ENCODE measurements around the gene MYD88. TPM values are rescaled to one million over a fixed set of nuclear protein-coding genes. Genes with fewer than 3 reads are reported as not detected.

The MYD88 gene
- total and polyA plus RNA-seq, 9 of the 15 experiments (the other 6 are each of a cell fraction or from before 2014, with no cell fraction given): 3.2 to 47.3 (median 27.6) TPM

DNA sequence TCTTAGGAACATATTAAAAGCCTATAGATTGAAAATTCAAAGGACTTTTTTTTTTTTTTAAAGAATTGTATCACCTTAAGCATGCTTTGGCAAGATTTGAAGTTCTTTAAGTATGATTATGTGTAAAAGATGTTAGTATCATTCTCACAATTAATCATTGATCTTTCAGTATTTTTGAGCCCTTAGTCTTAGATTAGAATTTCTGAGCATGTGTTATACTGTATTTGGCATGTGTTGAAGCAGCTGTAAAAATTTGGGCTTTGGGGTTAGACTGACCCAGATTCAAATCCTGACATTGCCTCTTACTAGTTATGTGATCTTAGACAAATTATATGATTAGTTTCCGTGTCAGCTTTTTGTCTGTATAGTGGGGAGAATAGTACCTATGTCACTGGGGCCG, 33.2 kb downstream of the MYD88 start:
- CTCF ChIA-PET (ENCODE audit: low intra/inter-chr PET ratio): interaction anchor here (0.7 kb wide), 1 partner anchor 27 kb away, joined by 4 read pairs; no protein-coding TSS in a partner anchor
- Histone ChIP-seq H3K9me1 (ENCODE audit: control insufficient read depth, insufficient read depth, low read length) (peaks cover 2% of the 10 kb centered on the region), H3K9me3 (replicated peaks; ENCODE audit: control insufficient read depth, insufficient read depth, low read depth, low read length) (no peaks in the 10 kb centered on the region), H3K27ac (ENCODE audit: extremely low read depth, low read depth, low read length) (no peak overlapping the region), H3K4me1 (replicated peaks in 1 of 2; ENCODE audit: control insufficient read depth in 2 of 2, insufficient read depth in 2 of 2, low read length in 2 of 2) (peaks cover under 1 to 18% of the 10 kb centered on the region in 2 experiments; a peak in 3 of 5 replicates), H3K9ac (ENCODE audit: insufficient read depth in 1 of 2, low read depth in 2 of 2, low read length in 2 of 2) (no peak overlapping the region), H2AFZ (ENCODE audit: low read depth, low read length) (no peak overlapping the region), H3K4me3 (no peak overlapping the region), H3K27me3 (ENCODE audit: control insufficient read depth in 2 of 2, insufficient read depth in 2 of 2, low read length in 2 of 2) (no peaks in the 10 kb centered on the region), H3K79me2 (ENCODE audit: control insufficient read depth, insufficient read depth, low read length) (peaks cover 99% of the 10 kb centered on the region), H3K4me2 (ENCODE audit: insufficient read depth, low read length) (no peak overlapping the region), H4K20me1 (replicated peaks; ENCODE audit: control insufficient read depth, insufficient read depth, low read length) (peaks cover 33% of the 10 kb centered on the region), H3K36me3 (ENCODE audit: control insufficient read depth, insufficient read depth, low read length) (peaks cover 23% of the 10 kb centered on the region)
- WGBS (ENCODE audit: insufficient coverage, low coverage, missing lambda C conversion rate): 67% methylated on average over 2 of the region's 2 CpGs
- FAIRE-seq (no peak), ATAC-seq (no peak), DNase-seq (ENCODE audit: extremely low read depth in 1 of 4, low spot score in 3 of 4) (no peak)
- in situ Hi-C loops (cut with MboI): no loop called here
- intact Hi-C loops (cut with micrococcal nuclease): no loop called here
- BruUV-seq (replicated peaks): no TSS peak
- POLR2A ChIA-PET: interaction anchor here (0.7 to 1.3 kb wide), 2 partner anchors 8 to 26 kb away, joined by 3 read pairs; no protein-coding TSS in a partner anchor
- no peak for TF ChIP-seq BRD4 (IDR thresholded peaks at IDR 0.05)
- TF ChIP-seq, protein P1, sequence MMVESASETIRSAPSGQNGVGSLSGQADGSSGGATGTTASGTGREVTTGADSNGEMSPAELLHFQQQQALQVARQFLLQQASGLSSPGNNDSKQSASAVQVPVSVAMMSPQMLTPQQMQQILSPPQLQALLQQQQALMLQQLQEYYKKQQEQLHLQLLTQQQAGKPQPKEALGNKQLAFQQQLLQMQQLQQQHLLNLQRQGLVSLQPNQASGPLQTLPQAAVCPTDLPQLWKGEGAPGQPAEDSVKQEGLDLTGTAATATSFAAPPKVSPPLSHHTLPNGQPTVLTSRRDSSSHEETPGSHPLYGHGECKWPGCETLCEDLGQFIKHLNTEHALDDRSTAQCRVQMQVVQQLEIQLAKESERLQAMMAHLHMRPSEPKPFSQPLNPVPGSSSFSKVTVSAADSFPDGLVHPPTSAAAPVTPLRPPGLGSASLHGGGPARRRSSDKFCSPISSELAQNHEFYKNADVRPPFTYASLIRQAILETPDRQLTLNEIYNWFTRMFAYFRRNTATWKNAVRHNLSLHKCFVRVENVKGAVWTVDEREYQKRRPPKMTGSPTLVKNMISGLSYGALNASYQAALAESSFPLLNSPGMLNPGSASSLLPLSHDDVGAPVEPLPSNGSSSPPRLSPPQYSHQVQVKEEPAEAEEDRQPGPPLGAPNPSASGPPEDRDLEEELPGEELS (CRISPR knock-in tag; IDR thresholded peaks at IDR 0.05; ENCODE audit: borderline replicate concordance): no peak
- TF ChIP-seq, protein P2, sequence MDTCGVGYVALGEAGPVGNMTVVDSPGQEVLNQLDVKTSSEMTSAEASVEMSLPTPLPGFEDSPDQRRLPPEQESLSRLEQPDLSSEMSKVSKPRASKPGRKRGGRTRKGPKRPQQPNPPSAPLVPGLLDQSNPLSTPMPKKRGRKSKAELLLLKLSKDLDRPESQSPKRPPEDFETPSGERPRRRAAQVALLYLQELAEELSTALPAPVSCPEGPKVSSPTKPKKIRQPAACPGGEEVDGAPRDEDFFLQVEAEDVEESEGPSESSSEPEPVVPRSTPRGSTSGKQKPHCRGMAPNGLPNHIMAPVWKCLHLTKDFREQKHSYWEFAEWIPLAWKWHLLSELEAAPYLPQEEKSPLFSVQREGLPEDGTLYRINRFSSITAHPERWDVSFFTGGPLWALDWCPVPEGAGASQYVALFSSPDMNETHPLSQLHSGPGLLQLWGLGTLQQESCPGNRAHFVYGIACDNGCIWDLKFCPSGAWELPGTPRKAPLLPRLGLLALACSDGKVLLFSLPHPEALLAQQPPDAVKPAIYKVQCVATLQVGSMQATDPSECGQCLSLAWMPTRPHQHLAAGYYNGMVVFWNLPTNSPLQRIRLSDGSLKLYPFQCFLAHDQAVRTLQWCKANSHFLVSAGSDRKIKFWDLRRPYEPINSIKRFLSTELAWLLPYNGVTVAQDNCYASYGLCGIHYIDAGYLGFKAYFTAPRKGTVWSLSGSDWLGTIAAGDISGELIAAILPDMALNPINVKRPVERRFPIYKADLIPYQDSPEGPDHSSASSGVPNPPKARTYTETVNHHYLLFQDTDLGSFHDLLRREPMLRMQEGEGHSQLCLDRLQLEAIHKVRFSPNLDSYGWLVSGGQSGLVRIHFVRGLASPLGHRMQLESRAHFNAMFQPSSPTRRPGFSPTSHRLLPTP (IDR thresholded peaks at IDR 0.05; ENCODE audit: borderline replicate concordance, extremely low read depth, insufficient read length): no peak
- TF ChIP-seq ELF4 (CRISPR knock-in tag; IDR thresholded peaks at IDR 0.05): no peak
- TF ChIP-seq ZNF253 (CRISPR knock-in tag; conservative IDR thresholded peaks at IDR 0.05): no peak
- TF ChIP-seq TOE1 (IDR thresholded peaks at IDR 0.05; ENCODE audit: borderline replicate concordance): no peak
- TF ChIP-seq TOE1 (CRISPR knock-in tag; IDR thresholded peaks at IDR 0.05; ENCODE audit: borderline replicate concordance, low read depth): no peak
- TF ChIP-seq FUS (optimal IDR thresholded peaks at IDR 0.05; ENCODE audit: low read depth, low read length): no peak
- no peak for TF ChIP-seq ASH1L (IDR thresholded peaks at IDR 0.05; ENCODE audit: borderline replicate concordance, low read depth, partially characterized antibody)
- no peak for TF ChIP-seq KLF10 (CRISPR knock-in tag; IDR thresholded peaks at IDR 0.05)
- TF ChIP-seq STAT5B (CRISPR knock-in tag; IDR thresholded peaks at IDR 0.05): no peak
- TF ChIP-seq, protein P3, sequence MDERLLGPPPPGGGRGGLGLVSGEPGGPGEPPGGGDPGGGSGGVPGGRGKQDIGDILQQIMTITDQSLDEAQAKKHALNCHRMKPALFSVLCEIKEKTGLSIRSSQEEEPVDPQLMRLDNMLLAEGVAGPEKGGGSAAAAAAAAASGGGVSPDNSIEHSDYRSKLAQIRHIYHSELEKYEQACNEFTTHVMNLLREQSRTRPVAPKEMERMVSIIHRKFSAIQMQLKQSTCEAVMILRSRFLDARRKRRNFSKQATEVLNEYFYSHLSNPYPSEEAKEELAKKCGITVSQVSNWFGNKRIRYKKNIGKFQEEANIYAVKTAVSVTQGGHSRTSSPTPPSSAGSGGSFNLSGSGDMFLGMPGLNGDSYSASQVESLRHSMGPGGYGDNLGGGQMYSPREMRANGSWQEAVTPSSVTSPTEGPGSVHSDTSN (CRISPR knock-in tag; IDR thresholded peaks at IDR 0.05; ENCODE audit: low read depth): no peak
- TF ChIP-seq, protein P3 (tag; conservative IDR thresholded peaks at IDR 0.05; ENCODE audit: low read depth): no peak
- TF ChIP-seq SIN3A (IDR thresholded peaks at IDR 0.05; ENCODE audit: borderline replicate concordance in 2 of 2, control insufficient read depth in 1 of 2, low read depth in 2 of 2, low read length in 2 of 2): no peak
- TF ChIP-seq MCM5 (IDR thresholded peaks at IDR 0.05; ENCODE audit: low read depth): no peak
- TF ChIP-seq ZNF77 (CRISPR knock-in tag; IDR thresholded peaks at IDR 0.05): no peak
